ENCODE measurements around the gene ELMO1.

The ELMO1 gene

GRCh38 chr7:37405128-37405527 is 43.5 kb downstream of the ELMO1 start:
- DNase-seq, result no peak

DNA sequence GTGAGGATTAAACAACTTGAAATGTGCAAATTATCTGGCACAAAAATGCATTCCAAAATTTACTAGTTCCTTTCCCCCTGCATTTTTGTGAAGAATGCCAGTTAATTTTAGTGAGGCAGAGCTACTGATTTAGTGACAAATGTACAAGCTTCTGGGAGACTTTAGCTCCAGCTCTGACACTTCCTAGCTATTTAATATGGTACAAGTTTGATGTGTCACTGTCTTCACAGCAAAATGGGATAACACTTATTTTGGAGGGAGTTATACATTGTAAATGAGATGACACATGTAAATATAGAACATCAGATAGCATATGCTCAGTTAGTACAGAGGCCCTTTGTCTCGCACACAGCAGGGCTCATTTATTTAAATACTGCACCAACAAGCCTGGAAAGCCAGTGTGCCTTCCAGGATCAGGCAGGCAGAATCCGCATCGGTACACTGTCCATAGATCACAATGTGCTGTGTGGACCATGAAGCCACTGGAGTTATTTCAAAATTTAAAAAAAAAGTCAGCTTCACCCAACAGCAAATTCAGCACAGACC is 48.7 kb downstream of the ELMO1 start:
- DNase-seq, result no peak

DNA sequence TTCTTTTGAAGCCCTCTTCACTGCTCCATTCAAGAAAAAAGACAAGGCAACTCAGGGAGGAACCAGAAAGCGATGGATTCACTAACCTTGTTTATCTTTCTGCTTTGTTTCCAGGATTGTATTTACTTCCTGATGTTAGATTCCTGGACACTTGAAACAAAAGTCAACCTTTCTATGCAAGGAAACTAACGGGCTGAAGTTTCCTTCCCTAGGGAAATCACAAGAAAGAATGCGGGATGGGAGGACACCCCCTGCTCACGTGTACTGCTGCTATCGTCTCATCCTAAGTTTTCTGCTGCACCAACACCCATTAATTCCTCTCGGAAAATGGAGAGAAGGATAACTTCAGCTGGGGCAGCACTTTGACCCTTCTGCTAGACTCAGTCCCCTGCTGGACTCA is 50.3 kb downstream of the ELMO1 start:
- DNase-seq, result no peak

GRCh38 chr7:37395618-37396259 is 52.9 kb downstream of the ELMO1 start:
- no peak for DNase-seq

DNA sequence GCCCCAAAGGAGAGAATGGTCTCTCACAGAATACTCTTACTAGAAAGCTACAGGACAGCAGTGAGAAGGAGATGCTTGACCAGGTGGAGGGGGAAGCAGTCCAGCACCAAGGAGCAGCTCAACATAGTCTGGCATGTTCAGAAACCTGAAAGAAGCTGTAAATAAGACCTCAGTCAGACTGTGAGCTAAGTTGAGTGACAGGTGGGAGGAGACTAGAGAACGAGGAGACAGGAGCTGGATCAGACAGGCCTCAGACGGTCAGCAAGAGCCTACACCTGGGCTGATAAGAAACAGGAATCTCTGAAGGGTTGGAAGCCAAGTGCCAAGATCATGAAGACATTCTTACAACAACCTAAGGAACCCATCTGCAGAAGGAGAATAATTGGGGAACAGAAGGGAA is 54.5 kb downstream of the ELMO1 start:
- DNase-seq, result no peak

DNA sequence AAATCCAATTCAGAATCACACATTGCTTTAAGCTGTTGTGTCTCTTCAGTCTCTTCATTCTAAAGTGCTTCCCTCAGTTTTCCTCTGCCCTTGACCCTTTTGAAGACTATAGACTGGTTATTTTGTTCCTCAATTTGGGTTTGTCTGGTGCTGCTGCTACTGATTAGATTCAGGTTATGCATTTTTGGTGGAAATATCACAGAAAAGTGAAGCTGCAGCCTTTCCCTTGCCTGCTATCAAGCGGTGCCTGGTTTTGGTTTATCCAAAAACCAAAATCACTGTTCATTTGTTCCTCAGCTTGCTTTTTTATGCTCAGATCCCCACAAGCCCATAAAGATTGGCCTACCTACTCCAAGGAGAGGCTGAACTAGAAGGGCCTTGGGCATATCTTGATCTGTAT is 55.2 kb downstream of the ELMO1 start:
- no peak for DNase-seq

DNA sequence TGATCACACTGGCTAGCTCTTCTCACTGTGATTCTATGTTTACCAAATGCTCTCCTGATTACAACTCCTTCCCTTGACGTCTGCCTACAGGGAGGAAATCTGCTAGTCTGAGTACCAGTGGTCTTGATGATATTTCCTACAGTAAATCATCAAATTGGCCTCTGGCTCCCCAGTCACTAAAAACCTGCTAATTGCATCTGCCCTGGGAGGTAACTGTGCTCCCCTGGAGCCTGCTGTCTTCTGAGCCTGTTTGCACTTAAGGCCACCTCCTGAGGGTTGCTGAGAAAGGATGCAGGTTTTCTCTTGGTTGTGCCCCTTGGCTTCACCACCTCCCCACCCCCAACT is 56.0 kb downstream of the ELMO1 start:
- DNase-seq, result no peak

- DNase-seq, result no peak
Observed at GRCh38 chr7:37391791-37392672, 56.6 kb downstream of the ELMO1 start.

GRCh38 chr7:37390114-37390513 is 58.5 kb downstream of the ELMO1 start:
- no peak for DNase-seq

DNA sequence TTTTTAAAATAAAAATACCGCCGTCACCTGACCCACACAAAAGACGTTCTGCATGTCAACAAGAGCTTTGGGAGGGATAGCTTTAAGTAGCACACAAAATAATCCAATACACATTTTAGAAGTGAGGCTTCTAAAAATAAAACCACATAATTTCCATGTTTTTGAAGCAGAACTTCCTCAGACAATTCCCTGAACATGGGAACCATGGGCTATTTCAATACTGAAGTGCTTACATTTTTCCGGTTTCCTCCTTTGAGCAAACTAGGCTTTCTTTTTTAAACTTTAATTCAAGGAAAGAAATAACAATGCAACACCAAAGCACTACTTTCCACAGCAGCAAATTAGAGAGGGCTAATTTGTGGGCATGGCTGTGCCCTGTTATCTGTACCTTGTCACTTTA is 59.9 kb downstream of the ELMO1 start:
- DNase-seq, result no peak

DNA sequence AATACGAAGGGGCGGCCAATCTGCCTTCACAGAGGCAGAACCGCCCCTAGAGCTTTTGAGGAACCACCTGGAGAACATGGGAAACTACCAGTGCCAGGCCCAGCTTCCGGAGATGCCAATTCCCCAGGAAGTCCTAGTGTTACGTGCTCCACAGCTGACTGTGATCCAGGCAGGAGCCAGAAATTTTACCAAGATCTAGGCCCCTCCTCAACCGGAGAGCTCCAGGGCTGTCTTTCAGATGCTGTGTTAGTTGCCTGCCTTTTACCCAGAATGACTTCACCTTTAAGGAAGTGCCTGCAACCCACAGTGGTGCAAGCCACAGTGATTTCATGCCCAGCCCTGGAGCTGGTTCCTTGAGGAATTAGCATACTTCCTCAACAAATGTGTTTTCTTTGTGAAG is 62.9 kb downstream of the ELMO1 start:
- no peak for DNase-seq

DNA sequence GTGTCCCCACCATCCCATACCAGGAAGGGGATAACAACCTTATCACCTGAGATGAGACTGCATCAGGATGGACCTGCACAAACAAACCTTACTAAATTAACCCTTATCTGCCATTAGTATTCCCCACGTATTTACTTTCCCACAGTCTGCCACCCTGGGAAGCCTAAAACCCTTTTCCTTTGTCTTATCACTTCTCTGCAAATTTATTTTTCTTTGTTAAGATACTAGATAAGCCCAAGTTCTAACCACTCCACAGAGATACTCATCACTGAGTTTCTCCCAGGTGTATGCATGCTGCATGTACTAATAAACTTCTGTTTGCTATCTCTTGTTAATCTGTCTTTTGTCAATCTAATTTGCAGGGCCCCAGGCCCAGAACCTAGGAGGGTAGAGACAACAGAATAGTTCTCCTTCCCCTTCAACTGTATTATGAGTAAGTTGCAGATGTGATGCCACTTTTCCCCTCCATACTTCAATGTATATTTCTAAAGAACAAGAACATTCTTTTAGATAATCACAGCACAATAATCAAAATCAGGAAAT is 66.0 kb downstream of the ELMO1 start:
- DNase-seq, result no peak

DNA sequence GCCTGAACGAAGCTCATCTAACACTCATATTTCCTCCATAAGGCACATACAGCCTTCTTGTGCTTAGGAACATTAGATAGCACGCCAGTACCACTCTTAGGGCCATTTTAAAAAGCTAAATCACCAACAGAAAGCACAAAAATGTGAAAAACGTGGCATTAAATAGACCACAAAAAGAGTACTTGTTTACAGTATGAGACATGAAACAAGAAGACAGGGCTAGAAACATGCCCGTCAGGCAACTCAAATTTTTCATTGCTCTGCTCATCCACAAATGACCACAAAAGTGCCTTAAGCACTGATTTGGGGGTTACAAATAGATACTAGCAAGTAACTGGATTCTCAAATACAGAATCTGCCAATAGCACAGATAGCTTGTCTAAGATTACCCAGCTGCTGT is 67.8 kb downstream of the ELMO1 start:
- DNase-seq, result no peak

DNA sequence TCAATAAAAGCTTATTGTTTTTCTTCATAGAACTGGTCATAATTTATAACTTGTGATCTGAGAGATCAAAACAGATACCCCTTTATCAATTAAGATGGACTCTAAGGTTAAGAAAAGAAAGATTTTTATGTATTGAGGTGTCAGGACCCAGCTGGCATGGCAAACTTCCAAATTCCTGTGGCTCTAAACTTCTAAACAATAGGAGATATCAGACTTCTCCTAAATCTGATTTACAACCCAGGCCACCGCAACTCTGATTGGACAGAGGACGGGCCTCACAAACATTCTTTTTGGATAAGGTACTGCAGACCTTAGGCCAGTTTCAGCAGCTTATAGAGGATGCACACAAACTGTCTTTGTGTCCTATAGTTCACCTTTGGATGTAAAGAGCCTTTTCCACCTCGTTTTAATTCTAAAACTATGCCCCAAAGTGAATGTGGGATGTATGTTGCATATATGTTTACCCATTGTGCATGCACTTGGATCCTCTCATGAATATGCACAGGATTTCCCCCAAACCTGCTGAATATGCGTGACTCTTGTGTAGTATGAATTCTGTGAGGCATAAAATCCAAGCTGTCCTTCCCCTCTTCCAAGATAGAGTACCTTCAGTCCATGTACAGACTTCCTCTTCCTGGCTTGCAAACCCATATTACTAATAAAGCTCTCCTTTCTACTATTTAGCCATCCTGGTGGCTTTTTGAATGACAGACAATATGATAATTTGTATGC is 69.0 kb downstream of the ELMO1 start:
- DNase-seq, result no peak

DNA sequence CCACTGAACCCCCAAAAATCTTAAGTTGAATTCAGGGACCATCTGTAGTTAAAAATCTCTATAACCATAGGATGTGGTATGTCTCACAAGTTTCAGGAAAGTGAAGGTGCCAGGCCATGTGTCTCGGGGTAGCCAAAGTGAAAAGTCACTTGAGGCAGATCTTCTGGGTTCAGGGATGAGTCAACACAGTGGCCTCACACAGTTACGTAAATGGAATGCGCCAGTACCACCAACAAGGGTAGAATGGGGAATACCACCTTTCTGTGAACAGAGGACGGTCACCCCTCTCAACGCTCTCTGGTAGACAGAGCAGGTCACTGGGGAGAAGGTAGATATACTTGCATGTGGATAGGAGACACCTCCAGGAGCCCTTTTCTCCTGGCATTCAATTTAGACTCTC is 71.4 kb downstream of the ELMO1 start:
- DNase-seq, result no peak

- DNase-seq, result no peak
Observed at GRCh38 chr7:37376386-37376785, 72.3 kb downstream of the ELMO1 start.

GRCh38 chr7:37372750-37373149 is 75.9 kb downstream of the ELMO1 start:
- DNase-seq, result no peak

- DNase-seq, result no peak
Observed at GRCh38 chr7:37371755-37372154, 76.9 kb downstream of the ELMO1 start.

GRCh38 chr7:37369906-37370305 is 78.8 kb downstream of the ELMO1 start:
- no peak for DNase-seq

DNA sequence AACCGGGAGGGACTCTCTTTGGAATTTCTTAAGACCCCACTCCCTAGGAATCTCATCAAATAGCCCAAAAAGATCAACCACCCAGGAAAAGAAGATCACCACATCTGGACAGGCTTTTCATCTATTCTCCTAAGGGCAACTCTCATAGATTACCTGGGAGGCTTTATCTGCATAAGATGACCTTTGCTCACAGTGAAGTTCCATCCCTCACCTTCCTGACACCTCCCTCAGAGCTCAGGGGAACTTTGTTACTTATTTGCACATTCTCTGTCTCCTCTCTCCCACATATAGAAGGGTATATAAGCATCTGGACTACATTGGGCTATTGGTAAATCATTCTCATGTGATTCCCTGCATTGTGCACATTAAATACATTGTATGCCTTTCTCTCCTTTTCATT is 80.1 kb downstream of the ELMO1 start:
- DNase-seq, result no peak

GRCh38 chr7:37367010-37367409 is 81.7 kb downstream of the ELMO1 start:
- DNase-seq, result no peak

DNA sequence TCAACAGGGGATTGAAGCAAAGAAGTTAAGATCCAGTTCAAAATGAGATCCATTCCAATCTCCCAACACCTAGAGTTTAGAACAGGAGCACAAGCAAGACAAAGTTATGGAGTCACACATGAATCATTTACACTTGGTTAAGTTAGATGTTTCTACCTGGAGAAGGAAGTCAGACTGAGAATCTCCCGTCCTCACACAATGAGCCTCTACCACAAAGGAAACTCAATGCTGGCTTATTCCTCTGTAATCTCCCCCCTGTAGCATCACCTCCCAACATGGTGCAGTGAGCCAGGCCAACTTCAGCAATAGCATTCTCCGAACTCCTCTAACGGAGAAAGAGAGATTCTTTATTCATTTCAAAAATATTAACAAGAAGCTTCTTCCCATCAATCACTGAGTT is 82.2 kb downstream of the ELMO1 start:
- DNase-seq, result no peak

DNA sequence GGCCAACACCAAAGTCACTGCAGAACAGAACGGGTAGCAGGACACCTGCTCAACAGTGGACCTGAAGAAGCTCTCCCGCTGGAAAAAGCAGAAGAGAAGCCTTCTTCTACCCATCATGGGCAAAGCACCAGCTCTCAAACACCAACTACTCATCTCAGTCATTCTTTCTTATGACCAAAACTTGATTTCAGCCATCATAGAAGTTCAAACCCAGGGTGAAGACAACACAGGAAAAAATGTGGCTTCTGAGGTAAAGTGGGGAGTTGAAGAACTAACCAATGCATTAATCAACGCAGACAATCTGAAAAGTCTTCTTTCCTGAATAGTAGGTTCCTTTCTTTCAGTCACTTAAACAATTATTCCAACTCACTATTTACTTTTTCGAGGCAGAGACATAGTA is 83.3 kb downstream of the ELMO1 start:
- no peak for DNase-seq

DNA sequence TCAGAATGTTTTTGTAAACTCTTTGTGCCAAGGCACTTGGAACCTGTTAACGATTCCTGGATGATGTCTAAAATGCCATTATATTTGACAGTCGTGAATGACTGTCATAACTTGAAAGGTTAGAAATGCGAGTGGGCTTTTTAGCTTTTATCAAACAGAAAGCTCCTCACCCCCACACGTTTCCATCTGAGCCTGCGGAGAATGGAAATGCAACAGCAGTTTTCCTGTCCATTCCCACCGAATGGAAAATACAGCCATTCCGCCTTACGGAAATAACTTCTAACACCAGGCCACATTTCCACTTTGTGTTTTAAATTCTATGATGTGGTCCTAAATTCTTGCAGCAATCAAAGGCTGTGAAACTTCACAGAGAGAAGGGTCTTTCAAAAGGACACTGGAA is 83.8 kb downstream of the ELMO1 start:
- no peak for DNase-seq
